ENCODE results near the gene RANBP6. TPM values are rescaled to one million over a fixed set of nuclear protein-coding genes. Genes with fewer than 3 reads are reported as not detected.

The RANBP6 gene
- total and polyA plus RNA-seq, 2 donors (not counting 1 experiment from before 2014, with no cell fraction given) = 7.2 to 25.9 TPM

GRCh38 chr9:5983042-5983441 is 32.4 kb downstream of the RANBP6 start:
- POLR2A ChIA-PET = interaction anchor here (0.7 kb wide), 1 partner anchor 365 kb away, joined by 10 read pairs; no protein-coding TSS in a partner anchor
- Mint-ChIP-seq H3K9me3 (ENCODE audit: insufficient read depth) (no peaks in the 10 kb centered on the region), H3K27me3 (no peaks in the 10 kb centered on the region), H3K27ac (no peak overlapping the region), H3K4me3 (no peak overlapping the region), H3K4me1 (peaks cover 4% of the 10 kb centered on the region)
- H3K79me2 ChIP-seq (ENCODE audit: control insufficient read depth, insufficient read depth, low read length) = peaks cover 15% of the 10 kb centered on the region
- peaks cover 0 to 23% of the 10 kb centered on the region in 2 experiments for H3K36me3 ChIP-seq (replicated peaks in 1 of 2; ENCODE audit: control extremely low read depth in 1 of 2, control insufficient read depth in 1 of 2, extremely low read depth in 1 of 2, insufficient read depth in 2 of 2, low read length in 1 of 2)
- H3K4me2 ChIP-seq (replicated peaks; ENCODE audit: low read depth, low read length, poor library complexity, severe bottlenecking) = no peak overlapping the region
- WGBS (ENCODE audit: insufficient coverage) = 100% methylated on average over 2 of the region's 2 CpGs
- H3K9me3 ChIP-seq (ENCODE audit: control extremely low read depth in 1 of 3, control insufficient read depth in 2 of 3, insufficient read depth in 1 of 3, low read length in 2 of 3) = no peaks in the 10 kb centered on the region
- H3K9ac ChIP-seq (ENCODE audit: low read length) = no peak overlapping the region
- DNase-seq = no peak
- H3K4me3 ChIP-seq (ENCODE audit: control extremely low read depth in 1 of 5, extremely low read depth in 1 of 5, insufficient read depth in 1 of 5, low read depth in 2 of 5, low read length in 4 of 5) = no peak overlapping the region
- no peak overlapping the region for H3K27ac ChIP-seq (ENCODE audit: low read length in 2 of 2)
- no peak overlapping the region for H2AFZ ChIP-seq (ENCODE audit: insufficient read depth, low read depth, low read length, poor library complexity, severe bottlenecking)
- no peaks in the 10 kb centered on the region for H3K4me1 ChIP-seq (ENCODE audit: control insufficient read depth in 2 of 2, insufficient read depth in 2 of 2, low read length in 2 of 2)
- H4K20me1 ChIP-seq (ENCODE audit: control insufficient read depth, insufficient read depth, low read length, poor library complexity, severe bottlenecking) = no peaks in the 10 kb centered on the region
- TF ChIP-seq EZH2 (IDR thresholded peaks at IDR 0.05; ENCODE audit: borderline replicate concordance, insufficient read depth, low read depth, low read length, poor library complexity, severe bottlenecking) = no peak
- TF ChIP-seq, protein P1, sequence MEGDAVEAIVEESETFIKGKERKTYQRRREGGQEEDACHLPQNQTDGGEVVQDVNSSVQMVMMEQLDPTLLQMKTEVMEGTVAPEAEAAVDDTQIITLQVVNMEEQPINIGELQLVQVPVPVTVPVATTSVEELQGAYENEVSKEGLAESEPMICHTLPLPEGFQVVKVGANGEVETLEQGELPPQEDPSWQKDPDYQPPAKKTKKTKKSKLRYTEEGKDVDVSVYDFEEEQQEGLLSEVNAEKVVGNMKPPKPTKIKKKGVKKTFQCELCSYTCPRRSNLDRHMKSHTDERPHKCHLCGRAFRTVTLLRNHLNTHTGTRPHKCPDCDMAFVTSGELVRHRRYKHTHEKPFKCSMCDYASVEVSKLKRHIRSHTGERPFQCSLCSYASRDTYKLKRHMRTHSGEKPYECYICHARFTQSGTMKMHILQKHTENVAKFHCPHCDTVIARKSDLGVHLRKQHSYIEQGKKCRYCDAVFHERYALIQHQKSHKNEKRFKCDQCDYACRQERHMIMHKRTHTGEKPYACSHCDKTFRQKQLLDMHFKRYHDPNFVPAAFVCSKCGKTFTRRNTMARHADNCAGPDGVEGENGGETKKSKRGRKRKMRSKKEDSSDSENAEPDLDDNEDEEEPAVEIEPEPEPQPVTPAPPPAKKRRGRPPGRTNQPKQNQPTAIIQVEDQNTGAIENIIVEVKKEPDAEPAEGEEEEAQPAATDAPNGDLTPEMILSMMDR (IDR thresholded peaks at IDR 0.05) = no peak
- intact Hi-C loops (cut with micrococcal nuclease) = no loop called here
- no peaks in the 10 kb centered on the region for H3K27me3 ChIP-seq (replicated peaks in 1 of 4; ENCODE audit: control extremely low read depth in 1 of 4, control insufficient read depth in 3 of 4, insufficient read depth in 4 of 4, low read length in 3 of 4)
- no peak for ATAC-seq (ENCODE audit: low read depth)
- CTCF ChIA-PET = no interaction called here

DNA sequence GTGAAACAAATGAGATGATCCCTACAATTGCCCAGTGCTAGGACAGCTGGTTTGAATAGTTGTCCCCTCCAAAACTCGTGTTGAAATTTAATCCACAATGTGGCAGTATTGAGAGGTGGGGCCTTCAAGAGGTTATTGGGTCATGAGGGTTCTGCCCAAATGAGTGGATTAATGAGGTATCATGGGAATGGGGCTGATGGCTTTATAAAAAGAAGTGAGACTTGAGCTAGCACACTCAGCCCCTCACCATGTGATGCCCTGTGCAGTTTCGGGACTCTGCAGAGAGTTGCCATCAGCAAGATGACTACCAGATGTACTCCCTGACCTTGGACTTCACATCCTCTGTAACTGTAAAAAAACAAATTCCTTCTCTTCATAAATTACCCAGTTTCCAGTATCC is 33.1 kb downstream of the RANBP6 start:
- intact Hi-C loops (cut with micrococcal nuclease) = no loop called here
- no peak for ATAC-seq (ENCODE audit: low read depth)
- Histone ChIP-seq H3K9ac (ENCODE audit: low read length) (no peak overlapping the region), H4K20me1 (ENCODE audit: control insufficient read depth, insufficient read depth, low read length, poor library complexity, severe bottlenecking) (no peaks in the 10 kb centered on the region), H2AFZ (ENCODE audit: insufficient read depth, low read depth, low read length, poor library complexity, severe bottlenecking) (no peak overlapping the region), H3K27ac (ENCODE audit: low read length in 2 of 2) (no peak overlapping the region), H3K4me3 (ENCODE audit: control extremely low read depth in 1 of 5, extremely low read depth in 1 of 5, insufficient read depth in 1 of 5, low read depth in 2 of 5, low read length in 4 of 5) (no peak overlapping the region), H3K27me3 (replicated peaks in 1 of 4; ENCODE audit: control extremely low read depth in 1 of 4, control insufficient read depth in 3 of 4, insufficient read depth in 4 of 4, low read length in 3 of 4) (no peaks in the 10 kb centered on the region), H3K79me2 (ENCODE audit: control insufficient read depth, insufficient read depth, low read length) (peaks cover 15% of the 10 kb centered on the region), H3K9me3 (ENCODE audit: control extremely low read depth in 1 of 3, control insufficient read depth in 2 of 3, insufficient read depth in 1 of 3, low read length in 2 of 3) (no peaks in the 10 kb centered on the region), H3K4me2 (replicated peaks; ENCODE audit: low read depth, low read length, poor library complexity, severe bottlenecking) (no peak overlapping the region), H3K4me1 (ENCODE audit: control insufficient read depth in 2 of 2, insufficient read depth in 2 of 2, low read length in 2 of 2) (peaks cover 0 to under 1% of the 10 kb centered on the region in 2 donors), H3K36me3 (replicated peaks in 1 of 2; ENCODE audit: control extremely low read depth in 1 of 2, control insufficient read depth in 1 of 2, extremely low read depth in 1 of 2, insufficient read depth in 2 of 2, low read length in 1 of 2) (peaks cover 0 to 16% of the 10 kb centered on the region in 2 experiments)
- ChIA-PET POLR2A (no interaction called here), CTCF (interaction anchor here (1.5 kb wide), 1 partner anchor 72 kb away, joined by 4 read pairs; no protein-coding TSS in a partner anchor)
- Mint-ChIP-seq H3K9me3 (ENCODE audit: insufficient read depth) (no peaks in the 10 kb centered on the region), H3K27ac (no peak overlapping the region), H3K27me3 (no peaks in the 10 kb centered on the region), H3K4me1 (peaks cover 4% of the 10 kb centered on the region), H3K4me3 (no peak overlapping the region)
- WGBS (ENCODE audit: insufficient coverage) = 66% methylated on average over 2 of the region's 2 CpGs
- no peak for TF ChIP-seq EZH2 (IDR thresholded peaks at IDR 0.05; ENCODE audit: borderline replicate concordance, insufficient read depth, low read depth, low read length, poor library complexity, severe bottlenecking)
- TF ChIP-seq, protein P1 (IDR thresholded peaks at IDR 0.05) = no peak
- no peak for DNase-seq
